ENCODE data around the gene ZBTB47.

ZBTB47 gene

DNA sequence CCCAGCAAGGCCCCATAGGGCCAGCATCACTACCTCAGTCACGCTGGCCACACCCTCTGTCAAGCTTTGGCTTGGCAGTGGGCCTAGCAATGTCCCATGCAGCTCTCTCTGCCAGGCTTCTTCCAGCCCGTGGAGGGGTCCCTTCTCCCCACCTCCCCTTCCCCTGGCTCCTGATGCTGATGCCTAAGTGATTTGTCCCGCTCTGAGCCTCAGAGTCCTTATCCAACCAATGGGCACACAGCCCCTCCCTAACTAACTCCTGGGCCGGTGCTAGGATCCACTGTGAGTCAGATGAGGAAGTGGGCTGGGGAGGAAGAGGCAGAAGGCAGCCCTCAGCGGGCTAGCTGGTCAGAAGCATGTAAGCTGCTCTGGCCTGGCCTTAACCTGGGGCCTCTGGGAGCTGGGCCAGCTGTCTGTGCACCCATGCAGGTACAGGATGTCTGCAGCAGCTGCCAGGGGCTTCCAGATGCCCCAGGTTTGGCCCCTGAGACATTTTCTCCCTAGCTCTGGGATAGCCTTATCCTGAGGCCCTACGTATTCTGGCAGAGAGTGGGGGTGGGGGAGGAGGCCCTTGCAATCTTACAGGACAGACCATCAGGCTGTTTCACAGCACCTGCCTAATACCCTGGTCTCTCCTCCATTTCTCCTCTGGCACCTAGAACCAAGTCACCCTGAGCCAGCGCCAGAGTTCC is 740 bp upstream of the ZBTB47 start:
- DNase-seq (ENCODE audit: low spot score): peak; percentile 83

DNA sequence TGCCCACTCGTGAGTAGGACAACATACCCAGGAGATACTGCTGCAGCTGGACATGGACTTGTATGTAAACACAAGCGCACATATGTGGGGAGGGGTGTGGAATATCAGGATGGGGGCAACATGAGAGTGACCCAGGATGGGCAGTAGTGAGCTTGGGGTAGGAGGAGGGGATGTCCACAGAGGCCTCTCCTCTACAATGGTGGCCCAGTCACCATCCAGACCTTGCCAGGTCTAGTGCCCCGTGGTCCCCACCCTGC is 266 bp upstream of the ZBTB47 start:
- no peak for DNase-seq (ENCODE audit: low spot score)

DNA sequence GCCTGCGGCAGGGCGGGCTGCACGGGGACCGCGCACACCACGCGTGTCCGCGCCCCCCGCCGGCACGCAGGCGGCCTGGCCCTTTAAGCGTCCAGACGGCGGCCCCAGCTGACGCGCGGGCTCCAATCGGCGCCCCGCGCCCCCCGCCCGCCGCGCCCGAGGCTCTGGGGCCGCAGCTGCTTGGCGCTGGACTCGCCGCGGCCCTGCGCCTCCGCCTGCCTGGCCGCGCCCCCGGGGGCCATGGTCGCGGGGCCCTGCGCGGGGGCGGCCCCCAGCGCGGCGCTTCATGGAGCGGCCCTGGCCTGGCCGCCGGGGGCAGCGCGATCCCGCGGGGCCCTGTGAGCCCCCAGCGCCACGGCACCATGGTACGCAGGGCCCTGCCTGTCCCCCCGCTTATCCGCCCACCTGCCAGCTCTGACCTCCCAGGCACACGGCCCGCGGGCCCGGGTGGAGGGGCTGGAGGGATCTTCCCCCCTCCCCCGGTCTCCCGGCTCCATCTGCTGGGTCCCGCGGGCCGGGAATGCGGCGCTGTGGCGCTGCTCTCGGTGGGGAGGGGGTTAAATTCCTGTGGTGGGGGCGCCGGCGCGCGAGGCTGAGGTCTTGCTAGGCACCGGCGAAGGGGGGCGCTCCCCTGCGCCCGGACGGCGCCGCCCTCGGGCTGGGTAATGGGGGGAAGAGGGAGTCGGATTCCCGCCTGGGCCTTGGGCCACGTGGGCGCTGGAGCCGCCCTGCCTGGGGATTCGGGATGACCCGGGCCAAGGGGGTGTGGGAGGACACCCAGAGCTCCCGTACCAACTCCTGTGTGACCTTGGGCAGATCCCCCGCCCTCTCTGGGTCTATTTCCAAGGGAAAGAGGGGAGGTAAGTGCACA is 1.1 kb downstream of the ZBTB47 start:
- peak; percentile 43 for DNase-seq (ENCODE audit: low spot score)

DNA sequence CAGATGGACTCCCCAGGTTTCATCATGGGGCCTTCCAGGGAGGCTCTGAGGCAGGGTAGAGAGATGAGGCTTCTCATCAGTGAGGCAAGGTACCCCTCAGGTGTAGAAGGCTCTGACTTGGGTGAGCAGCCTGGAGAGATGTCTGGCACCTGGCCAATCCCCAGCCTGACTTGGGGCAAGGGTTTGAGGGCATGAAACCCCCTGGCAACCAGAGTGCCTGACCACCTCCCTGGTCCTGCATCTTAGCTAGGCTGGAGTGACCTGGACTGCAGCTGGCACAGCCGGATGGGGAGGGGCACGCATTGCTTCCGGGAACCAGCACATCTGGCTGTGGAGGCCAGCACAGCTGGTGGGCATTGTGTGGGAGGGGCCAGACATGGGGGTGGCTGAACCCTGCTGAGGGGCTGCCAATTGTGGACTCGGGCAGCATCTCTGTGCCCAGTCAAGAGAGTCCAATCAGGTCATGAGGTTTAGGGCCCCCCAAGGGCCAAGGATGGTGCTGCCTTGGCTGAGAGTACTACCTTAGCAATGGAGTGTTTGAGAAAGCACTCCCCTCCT is 1.9 kb downstream of the ZBTB47 start:
- no peak for DNase-seq (ENCODE audit: low spot score)

DNA sequence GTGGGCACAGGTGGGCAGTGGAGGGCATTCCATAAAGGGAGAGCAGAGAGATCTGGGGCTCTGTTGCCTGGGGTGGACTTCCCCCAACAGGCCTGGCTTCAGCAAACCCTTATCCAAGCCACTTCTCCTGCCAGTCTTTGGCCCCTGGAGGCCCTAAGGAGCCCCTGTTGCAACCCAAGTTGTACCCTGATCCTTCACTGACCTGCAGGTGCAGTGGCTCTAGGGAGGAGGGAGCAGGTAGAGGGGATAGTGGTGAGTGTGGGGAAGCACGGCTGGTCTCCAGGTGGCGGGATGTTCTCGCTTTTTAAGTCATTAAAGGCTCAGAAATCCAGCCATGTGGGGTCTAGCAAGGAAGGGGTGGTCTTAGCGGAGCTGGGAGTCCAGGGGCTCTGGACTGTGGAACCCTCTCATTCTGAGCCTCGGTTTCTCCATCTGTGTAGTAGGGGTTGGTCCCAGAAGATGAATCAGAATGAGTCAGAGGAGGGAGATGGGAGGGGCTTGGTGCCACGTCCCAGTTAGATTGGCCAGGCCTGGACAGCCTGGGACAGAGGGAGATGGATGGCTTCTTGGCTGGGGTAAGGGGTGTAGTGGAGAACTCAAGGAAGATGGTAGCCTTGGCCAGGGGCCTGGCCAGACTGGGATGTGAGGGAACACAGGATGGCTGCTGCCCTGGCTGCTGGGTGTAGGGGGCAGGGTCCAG is 2.6 kb downstream of the ZBTB47 start:
- no peak for DNase-seq (ENCODE audit: low spot score)

DNA sequence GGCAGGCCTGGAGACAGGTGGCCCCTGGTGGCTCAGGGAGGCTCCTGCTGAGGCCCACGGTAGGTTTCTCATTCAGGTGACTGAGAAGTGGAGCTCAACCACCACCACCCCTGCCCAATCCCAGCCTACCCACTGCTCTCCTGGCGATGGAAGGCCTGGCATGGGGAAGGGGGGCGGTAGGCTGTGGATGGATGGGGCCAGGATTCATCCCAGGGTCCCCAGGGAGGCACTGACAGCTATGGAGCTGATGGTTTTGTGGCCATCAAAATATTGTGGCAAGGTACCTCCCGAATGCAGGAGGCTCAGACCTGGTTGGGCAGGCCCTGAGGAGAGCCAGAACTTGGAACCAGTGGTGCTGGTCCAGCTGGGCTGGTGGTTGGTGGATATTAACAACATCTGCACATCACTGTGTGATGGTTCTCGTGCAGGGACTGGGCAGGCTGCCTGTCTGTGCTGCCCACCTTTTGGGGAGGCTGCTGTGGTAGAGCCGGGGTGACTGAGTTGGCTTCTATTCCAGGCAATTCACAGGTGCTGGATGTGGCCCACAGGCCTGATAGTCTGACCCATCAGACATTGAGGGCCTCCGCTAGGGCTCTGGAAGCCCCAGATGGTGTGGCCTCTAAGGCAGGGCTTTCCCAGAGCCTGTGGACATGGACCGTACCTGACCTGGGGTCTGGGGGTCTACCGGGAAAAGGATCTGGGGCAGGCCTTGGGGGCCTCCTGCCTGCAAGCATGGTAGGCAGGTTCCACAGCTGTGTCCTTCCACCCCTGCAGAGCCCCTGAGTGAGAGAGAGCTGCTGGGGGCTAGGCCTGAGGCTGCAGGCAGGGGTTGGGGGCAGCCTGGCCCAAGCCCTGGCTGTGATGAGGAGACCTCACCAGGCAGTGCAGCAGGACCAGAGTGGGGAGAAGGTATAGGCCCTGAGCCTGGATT is 3.4 kb downstream of the ZBTB47 start:
- DNase-seq (ENCODE audit: low spot score): no peak

DNA sequence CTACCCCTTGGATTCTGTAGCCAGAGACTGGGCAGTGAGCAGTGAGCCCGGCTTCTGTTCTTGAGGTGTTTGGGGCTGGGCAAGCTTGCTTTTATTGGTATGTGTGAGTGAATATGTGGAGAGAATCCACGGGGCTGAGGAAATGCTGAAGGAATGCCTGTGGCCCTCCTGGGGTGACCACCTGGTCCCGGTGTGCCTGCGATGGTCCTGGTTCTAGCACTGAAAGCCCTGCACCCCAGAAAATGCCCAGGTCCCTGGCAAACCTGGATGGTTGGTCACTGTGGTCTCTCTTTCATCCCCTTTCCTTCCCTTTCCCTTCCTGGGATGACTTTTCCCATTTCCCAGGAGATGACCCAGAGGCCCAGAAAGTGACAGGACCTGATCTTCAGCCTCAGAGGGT is 4.2 kb downstream of the ZBTB47 start:
- DNase-seq (ENCODE audit: low spot score): no peak

DNA sequence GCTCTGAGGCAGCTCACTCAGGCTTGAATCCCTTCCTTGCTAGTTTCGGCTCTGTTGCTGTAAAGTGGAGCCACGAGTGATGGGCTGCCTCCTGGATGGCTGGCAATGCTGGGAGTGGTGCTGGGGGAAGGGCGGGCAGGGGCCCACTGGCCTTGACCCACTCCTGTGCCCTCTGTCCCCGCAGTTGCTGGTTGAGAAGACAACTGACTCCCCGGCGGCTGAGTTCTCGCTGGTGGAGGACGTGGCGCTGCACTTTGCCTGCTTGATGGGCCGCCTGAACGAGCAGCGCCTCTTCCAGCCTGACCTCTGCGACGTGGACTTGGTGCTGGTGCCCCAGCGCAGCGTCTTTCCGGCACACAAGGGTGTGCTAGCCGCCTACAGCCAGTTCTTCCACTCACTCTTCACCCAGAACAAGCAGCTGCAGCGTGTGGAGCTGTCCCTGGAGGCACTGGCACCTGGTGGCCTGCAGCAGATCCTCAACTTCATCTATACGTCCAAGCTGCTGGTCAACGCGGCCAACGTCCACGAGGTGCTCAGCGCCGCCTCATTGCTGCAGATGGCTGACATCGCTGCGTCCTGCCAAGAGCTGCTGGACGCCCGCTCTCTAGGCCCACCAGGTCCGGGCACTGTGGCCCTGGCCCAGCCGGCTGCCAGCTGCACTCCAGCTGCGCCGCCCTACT is 4.7 kb downstream of the ZBTB47 start:
- no peak for DNase-seq (ENCODE audit: low spot score)

DNA sequence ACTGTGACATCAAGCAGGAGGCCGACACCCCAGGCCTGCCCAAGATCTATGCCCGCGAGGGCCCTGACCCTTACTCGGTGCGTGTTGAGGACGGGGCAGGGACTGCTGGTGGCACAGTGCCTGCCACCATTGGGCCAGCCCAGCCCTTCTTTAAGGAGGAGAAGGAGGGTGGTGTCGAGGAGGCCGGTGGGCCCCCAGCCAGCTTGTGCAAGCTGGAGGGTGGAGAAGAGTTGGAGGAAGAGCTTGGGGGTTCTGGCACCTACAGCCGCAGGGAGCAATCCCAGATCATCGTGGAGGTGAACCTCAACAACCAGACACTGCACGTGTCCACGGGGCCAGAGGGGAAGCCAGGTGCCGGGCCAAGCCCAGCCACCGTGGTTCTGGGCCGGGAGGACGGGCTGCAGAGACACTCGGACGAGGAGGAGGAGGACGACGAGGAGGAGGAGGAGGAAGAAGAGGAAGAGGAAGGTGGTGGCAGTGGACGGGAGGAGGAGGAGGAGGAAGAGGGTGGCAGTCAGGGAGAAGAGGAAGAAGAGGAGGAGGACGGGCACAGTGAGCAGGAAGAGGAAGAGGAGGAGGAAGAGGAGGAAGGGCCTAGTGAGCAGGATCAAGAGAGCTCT is 5.4 kb downstream of the ZBTB47 start:
- DNase-seq (ENCODE audit: low spot score): no peak

DNA sequence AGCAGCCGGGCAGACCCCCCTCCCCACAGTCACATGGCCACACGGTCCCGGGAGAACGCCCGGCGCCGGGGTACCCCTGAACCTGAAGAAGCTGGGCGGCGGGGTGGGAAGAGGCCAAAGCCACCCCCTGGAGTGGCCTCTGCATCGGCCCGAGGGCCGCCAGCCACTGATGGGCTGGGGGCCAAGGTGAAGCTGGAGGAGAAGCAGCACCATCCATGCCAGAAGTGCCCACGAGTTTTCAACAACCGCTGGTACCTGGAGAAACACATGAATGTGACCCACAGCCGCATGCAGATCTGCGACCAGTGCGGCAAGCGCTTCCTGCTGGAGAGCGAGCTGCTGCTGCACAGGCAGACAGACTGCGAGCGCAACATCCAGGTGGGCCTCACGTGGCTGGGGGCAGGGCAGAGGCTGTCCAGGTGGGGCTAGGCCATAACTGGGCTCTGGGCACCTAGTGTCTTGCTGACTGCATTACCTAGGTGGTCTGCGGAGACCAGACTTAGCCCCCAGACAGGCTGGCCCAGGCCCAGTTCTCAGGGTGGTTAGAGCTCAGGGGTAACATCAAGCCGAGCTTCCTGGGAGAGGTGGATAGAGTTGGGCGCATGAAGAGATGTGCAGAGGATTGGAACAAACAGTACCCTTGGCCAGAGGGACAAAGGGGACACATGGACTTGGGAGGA is 6.1 kb downstream of the ZBTB47 start:
- DNase-seq (ENCODE audit: low spot score): no peak

DNA sequence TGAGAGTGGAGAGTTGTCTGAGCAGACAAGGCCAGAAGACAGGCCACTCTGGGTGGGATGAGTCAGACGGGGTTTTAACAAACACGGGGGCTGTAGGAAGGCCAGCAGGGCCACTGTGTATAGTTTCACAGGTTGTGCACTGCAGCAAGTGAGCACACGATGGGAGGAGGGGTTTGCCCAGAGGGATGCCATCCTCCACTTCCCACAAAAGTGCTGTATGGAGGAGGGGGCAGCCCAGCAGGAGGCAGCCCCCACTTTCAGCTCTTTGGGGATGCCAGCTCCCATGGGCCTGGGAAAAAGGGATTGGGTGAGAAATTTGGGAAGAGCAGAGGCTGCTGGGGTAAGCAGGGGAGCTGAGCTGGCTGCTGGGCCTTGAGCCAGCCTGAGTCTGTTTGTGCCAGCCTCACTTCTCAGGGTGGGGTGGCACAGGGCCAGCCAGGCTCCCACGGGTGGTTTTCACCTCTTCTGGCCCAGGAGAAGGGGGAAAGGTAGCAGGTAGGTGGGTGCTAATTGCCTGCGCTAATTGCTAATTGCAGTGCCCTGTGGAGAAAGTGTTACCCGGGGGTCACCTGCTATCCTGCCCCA is 6.7 kb downstream of the ZBTB47 start:
- DNase-seq (ENCODE audit: low spot score): no peak

DNA sequence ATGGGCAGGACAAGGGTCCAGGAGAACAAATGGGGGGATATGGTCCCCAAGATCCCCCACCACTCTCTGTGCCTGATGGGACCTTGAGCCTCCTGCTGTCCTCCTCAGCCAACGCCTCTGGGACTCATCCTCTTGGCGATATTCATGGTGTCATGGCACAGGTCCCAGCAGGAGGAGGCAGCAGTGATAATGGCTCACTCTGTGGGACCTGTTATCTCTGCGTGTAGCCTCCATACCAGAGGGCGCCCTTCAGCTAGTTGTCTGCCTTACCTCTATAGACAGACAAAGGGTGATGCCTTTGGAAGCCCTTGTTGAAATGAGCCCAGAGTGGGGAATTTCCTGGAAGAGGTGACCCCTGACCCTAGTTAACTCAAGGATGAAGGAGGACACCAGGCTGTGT is 7.4 kb downstream of the ZBTB47 start:
- DNase-seq (ENCODE audit: low spot score): no peak

DNA sequence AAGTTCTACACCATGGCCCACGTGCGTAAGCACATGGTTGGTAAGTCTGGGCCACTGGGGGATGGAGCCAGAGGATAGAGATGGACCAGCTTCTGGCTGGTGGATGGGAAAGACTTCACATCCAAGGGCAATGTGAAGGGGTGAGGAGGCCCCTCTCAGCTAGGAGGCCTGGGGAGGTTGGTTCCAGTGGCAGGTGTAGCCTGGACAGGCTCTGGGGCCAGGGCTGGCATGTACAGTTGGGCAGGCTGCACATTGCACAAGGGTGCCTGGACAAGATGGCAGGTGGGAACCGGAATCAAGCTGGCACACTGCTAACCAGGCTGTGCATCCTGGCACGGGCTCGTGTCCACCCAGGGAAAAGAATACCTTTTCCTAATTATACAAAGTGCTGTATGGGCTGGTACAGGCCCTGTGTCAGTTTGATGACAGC is 8.1 kb downstream of the ZBTB47 start:
- no peak for DNase-seq (ENCODE audit: low spot score)

DNA sequence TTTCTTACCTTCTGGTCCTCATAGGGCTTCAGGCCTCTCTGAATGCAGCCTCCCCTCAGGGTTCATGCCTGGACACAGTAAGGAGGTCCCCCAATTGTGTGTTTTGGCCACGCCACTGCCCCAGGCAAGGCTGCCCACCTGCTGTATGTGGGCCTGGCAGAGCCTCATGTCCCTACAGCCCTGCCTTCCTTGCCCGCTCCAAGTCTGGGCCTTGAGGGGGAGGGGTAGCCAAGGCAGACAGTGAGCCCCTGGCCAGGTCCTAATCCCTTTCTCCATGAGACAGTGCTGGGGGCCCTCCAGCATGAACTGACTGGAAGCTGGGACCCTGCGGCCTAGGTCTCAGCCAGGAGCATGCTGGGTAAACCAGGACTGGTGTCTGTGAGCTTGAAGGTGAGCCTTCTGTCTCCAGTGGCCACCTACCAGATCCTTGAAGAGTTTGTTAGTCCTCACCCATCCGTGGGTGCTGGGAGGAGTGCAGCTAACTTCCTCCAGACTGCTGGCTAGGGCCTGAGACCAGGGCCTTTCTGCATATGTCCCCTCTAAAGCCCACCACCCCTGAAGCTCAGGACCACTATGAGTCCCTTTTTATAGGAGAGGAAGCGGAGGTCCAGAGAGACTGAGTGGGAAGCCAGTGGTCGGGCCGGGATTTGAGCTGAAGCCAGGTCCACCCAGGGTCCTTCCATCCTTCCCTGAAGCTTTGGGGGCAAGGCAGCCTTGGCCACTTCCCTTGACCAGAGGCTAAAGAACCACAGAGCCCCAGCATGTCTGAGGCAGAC is 8.7 kb downstream of the ZBTB47 start:
- no peak for DNase-seq (ENCODE audit: low spot score)

DNA sequence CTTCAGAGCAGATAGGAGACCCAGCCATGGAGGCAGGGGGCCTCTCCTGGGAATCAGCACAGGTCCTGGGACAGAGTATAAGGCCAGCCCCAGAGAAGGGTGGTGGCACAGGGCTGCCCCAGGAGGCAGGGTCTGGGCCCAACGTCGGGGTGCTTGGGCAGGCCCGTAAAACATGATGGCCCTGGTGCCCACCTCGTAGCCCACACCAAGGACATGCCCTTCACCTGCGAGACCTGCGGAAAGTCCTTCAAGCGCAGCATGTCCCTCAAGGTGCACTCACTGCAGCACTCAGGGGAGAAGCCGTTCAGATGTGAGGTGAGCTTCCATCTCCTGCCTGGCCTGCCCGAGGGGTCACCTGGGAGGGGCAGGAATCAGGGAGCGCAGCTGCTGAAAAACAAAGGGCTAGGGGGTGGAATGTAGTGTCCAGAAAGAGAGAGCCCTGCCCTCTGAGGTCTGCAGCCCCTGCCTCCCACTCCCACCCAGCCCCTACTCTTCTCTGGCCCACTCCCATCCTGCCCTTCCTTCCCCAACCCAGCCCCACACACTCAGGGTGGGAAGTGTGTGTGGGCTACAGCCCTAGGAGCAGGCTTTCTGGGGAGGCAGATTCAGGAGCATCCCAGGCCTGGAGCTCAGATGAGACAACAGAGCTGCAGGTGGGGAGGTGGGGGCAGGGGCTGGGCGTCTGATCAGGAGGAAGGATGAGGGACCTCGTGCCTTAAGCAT is 9.5 kb downstream of the ZBTB47 start:
- DNase-seq (ENCODE audit: low spot score): no peak

DNA sequence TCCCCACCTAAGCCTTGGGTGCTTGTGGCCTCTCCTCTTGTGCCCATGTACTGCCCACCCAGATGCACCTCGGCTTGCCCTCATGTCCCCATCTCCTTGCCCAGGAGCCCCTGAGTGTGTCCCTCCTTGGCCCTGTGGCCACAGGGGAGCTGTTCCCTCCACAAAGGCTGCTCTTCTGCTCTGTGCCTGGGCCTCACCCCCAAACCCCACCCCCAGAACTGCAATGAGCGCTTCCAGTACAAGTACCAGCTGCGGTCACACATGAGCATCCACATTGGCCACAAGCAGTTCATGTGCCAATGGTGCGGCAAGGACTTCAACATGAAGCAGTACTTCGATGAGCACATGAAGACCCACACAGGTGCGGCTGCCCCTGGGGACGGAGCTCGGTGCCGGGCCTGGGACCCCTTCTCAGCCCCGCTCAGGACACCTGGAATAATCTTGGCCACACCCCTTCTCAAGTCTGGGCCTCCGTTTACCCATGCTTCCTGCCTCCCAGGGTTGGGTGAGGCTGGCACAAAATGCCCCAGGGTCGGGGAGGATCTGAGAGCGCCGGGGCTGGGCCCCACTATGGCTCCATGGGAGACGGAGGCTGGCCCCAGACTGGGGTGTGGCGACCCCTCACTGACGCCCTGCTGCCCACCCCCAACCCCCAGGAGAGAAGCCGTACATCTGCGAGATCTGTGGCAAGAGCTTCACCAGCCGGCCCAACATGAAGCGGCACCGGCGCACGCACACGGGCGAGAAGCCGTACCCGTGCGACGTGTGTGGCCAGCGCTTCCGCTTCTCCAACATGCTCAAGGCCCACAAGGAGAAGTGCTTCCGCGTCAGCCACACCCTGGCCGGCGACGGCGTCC is 10.3 kb downstream of the ZBTB47 start:
- no peak for DNase-seq (ENCODE audit: low spot score)

DNA sequence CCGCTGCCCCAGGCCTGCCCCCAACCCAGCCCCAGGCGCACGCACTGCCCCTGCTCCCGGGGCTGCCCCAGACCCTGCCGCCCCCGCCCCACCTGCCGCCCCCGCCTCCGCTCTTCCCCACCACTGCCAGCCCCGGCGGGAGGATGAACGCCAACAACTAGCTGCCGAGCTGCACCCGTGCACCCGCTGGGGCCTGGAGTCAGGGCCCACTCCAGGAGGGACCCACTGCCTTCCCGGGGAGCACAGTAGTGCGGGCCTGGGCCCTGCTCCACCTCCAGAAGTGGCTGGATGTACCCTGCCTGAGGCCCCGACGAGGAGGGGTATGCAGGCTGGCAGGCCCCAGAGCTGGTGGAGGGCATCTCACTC is 10.9 kb downstream of the ZBTB47 start:
- DNase-seq (ENCODE audit: low spot score): no peak
